GM18511 (cell line): ENCODE data around the gene PCGF5.
"Not testable (repeated sequence)": the region's sequence is repeated elsewhere in the genome, so short reads cannot be mapped to it uniquely, and the experiment has no call there.

Experiments used
- ATAC-seq: cut with Tn5 transposase; IDR thresholded peaks from one replicate; pipeline ENCODE4 v1.9.1; 2021; ENCODE audit warnings: mild to moderate bottlenecking, moderate library complexity; ENCODE audit not compliant: unreplicated experiment

The PCGF5 gene

DNA sequence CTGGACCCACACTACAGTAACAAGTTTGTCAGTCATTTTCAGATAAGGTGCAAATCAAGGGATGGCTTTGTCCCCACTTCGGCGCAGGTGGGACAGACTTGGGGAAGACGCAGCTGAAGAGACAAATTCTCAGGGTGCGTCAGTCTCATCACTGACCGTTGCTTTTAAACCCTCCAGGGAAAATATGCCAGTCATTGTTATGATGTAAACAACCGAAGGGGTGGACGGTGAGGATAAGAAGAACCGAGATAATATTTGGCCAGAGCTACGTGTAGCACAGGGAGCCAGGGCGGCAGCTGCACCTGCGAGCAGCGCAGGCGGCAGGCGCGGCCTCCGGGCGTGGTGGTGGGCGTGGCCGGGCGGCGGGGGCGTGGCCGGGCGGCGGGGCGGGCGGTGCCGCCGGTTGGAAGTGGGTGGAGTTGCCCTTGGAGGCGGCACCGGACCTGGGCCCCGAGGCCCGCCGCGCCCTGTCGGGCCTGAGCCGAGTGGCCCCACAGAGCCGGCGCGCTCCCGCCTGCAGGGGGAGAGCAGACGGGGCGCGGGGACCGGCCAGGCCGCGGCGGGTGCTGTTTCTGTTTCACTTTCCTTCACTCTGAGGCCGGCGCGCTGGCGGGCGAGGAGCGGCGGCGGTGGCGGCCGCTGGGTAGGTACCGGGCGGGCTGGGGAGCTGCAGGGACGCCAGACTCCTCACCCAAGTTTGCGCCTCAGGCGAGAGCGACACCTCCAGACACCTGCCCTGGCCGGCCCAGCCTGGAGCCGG is at the start of gene PCGF5:
TSS of gene PCGF5 (plus strand) at position 470 of the 760 bp plus-strand sequence. CDS start 2,209 bp downstream, outside the sequence.
- ATAC-seq, result peak; percentile 97

- ATAC-seq, result no peak
These were observed 49.0 kb upstream of the PCGF5 start for GRCh38 chr10:91171485-91171884.

DNA sequence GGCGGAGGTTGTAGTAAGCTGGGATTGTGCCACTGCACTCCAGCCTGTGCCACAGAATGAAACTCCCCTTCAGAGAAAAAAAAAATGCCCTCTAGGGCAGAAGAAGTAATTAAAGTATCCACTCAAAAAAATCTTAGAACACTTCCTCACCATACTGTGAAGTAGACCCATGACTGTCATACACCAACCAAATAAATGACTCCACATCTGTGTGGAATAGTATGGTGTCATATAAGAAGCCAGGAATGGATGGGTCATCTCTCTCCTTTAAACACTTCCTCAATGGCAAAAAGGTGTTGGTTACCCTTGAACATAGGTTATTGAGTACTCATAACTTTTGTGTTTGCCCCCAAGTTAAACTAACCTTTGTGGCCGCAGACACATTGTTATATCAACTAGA is 48.1 kb upstream of the PCGF5 start:
- ATAC-seq, result no peak

- no peak for ATAC-seq
These were observed 35.1 kb upstream of the PCGF5 start for GRCh38 chr10:91185239-91185875.

GRCh38 chr10:91187156-91187555 is 33.3 kb upstream of the PCGF5 start:
- no peak for ATAC-seq

GRCh38 chr10:91188010-91188409 is 32.5 kb upstream of the PCGF5 start:
- not testable (repeated sequence) for ATAC-seq

DNA sequence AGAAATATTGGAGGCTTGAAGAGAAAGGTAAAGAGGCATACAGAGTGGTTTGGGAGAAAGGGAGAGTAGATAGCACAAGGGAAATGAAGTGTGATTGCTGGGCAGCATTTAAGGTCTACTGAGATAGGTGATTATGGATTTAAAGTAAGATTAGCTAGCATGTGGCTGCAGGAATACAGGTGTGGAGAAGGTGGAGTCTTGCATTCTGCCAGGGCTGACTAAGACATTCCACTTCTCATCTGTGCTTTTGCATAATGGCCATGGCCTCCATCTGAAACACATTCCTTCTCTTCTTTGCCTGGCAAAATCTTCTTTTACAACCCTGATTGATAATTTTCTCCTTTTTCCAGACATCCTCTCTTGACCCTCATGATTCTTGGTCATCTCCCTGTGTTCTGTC is 31.6 kb upstream of the PCGF5 start:
- ATAC-seq, result no peak

DNA sequence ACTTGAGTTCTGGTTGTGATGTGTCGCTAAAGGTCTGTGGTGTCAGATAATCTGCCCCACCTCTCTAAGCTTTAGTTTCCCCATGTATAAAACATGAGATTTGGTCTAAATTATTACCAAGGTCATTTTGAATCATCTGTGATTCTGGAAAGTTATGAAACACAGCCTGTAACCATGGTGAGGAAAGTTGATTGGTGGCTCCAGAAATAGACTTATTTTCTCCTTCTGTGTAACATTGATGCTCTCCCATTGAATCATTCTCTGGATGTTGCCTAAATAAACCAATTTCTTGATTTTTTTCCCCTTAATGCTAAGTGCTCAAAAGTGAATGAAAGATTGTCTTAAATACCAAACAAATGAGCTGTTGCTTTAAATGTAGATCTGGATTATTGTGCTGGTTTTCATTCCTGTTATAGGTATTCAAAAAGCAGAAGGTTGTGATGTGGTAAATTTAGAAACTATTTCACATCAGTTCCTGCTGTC is 30.0 kb upstream of the PCGF5 start:
- no peak for ATAC-seq

- ATAC-seq, result peak; percentile 87
These were observed 29.4 kb upstream of the PCGF5 start for GRCh38 chr10:91190876-91191583.

GRCh38 chr10:91191584-91191919 is 28.9 kb upstream of the PCGF5 start:
- peak; percentile 46 for ATAC-seq

- no peak for ATAC-seq
These were observed 25.8 kb upstream of the PCGF5 start for GRCh38 chr10:91194497-91195179.

- no peak for ATAC-seq
These were observed 24.0 kb upstream of the PCGF5 start for GRCh38 chr10:91196268-91197048.

- no peak for ATAC-seq
These were observed 23.3 kb upstream of the PCGF5 start for GRCh38 chr10:91197127-91197526.

DNA sequence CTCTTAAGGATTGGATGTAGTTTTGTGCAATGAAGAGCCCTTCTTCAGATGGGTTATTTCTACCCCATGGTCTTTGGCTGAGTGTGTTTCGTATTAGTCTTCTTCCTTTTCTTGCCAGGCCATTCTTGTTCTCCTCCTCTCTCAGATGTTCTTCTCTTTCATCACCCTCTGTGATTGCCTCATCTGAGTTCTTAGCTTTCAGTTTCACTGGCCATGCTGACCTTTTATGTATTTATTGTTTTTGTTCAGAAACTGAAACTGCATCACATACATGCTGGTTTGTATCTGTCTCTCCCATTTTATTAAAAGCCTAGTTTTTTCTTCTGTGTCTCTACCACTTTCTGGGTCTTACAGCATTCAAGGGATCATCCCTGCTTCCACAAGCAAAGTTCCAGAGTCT is 21.7 kb upstream of the PCGF5 start:
- ATAC-seq, result peak; percentile 75

- peak; percentile 39 for ATAC-seq
These were observed 19.9 kb upstream of the PCGF5 start for GRCh38 chr10:91200314-91201212.

DNA sequence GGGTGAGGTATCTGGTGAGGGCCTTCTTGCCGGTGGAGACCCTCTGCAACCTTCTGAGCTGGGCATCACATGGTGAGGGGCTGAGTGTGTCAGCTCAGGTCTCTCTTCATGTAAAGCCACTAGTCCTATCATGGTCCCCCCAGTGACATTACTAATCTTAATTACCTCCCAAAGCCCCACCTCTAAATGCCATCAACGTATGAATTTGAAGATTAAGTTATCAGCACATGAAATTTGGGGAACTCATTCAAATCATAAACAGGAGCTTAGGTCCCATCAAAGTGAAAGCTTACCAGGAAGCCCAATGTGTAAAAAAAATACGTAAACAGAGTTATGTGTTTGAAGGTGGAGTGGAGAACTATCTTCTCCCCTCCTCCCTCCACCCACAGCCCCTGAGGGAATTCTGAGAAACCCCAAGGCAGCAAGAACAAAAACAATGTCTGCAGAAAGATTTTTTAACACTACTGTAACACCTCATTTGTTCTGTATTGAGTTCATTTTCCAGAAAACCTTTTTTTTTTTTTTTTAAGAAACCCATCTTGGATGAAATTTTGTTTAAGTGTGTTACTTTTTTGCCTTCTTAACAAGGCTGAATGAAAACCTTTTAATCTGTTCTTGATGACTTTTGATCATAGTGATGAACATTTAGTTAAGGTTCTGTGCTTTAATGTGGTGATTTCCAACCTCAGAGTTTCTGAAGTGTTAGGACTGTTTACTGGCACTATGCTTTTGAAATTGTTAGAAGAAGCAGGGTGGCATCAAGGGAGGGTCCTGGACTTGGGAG is 19.1 kb upstream of the PCGF5 start:
- peak; percentile 49 for ATAC-seq

- peak; percentile 49 for ATAC-seq
These were observed 14.0 kb upstream of the PCGF5 start for GRCh38 chr10:91206427-91206826.

GRCh38 chr10:91206837-91207474 is 13.5 kb upstream of the PCGF5 start:
- ATAC-seq, result peak; percentile 23
